Heart left ventricle (tissue), 16 donors: ENCODE data around the gene RELL1. TPM values are rescaled to one million over a fixed set of nuclear protein-coding genes. Genes with fewer than 3 reads are reported as not detected.

Source experiments
- ATAC-seq, 4 donors: fragments of 200-7000 bp; cut with Tn5 transposase; one replicate each; pipeline ENCODE4 v1.9.1; 2020 to 2022; ENCODE audit warnings: moderate library complexity in 4 of 4, mild to moderate bottlenecking in 3 of 4, moderate number of reproducible peaks in 1 of 4
- DNase-seq, 5 donors: peaks; one replicate each; pipeline ENCODE4 v3.0.0-alpha.2; 2020
- H3K27ac ChIP-seq, 12 donors: fragments of 200-600 bp; sonication (generic) in 4 of 12; one replicate each; pipeline versions ENCODE4 v1.5.0 to v1.8.0; 2016 to 2022; ENCODE audit warnings: mild to moderate bottlenecking in 2 of 12
- H3K27me3 ChIP-seq, 9 donors: fragments of 200-600 bp; sonication (generic) in 2 of 9; one replicate each; pipeline versions ENCODE4 v1.5.1 to v1.8.0; 2016 to 2022; ENCODE audit warnings: mild to moderate bottlenecking in 3 of 9
- H3K36me3 ChIP-seq, 9 donors: fragments of 200-600 bp; sonication (generic) in 2 of 9; one replicate each; pipeline versions ENCODE4 v1.5.0 to v1.8.0; 2018 to 2022; ENCODE audit warnings: mild to moderate bottlenecking in 2 of 9
- H3K4me1 ChIP-seq, 12 donors: fragments of 200-600 bp; sonication (generic) in 4 of 12; one replicate each; pipeline versions ENCODE4 v1.5.0 to v1.8.0; 2016 to 2022; ENCODE audit warnings: mild to moderate bottlenecking in 3 of 12
- H3K4me3 ChIP-seq, 12 donors: fragments of 200-600 bp; sonication (generic) in 4 of 12; one replicate each; pipeline versions ENCODE4 v1.5.0 to v1.8.0; 2017 to 2022; ENCODE audit warnings: mild to moderate bottlenecking in 9 of 12, moderate library complexity in 4 of 12
- H3K9me3 ChIP-seq, 12 donors: fragments of 200-600 bp; sonication (generic) in 4 of 12; one replicate each; pipeline versions ENCODE4 v1.5.0 to v1.8.0; 2016 to 2022; ENCODE audit warnings: mild to moderate bottlenecking in 1 of 12
- POLR2A ChIP-seq, 2 donors: fragments of 450-650 bp; IDR thresholded peaks; one replicate each; pipeline ENCODE4 v1.6.1; 2017; ENCODE audit warnings: antibody characterized with exemption in 2 of 2, mild to moderate bottlenecking in 2 of 2, moderate library complexity in 2 of 2
- WGBS, 4 donors: extraction: QIAGEN DNeasy Blood & Tissue Kit in 2 of 4; methylation state at CpG; one replicate each; pipeline versions ENCODE4 v1.1.5 to v1.1.7; 2013 to 2018; 5-methylcytosine and 5-hydroxymethylcytosine counted together
- intact Hi-C, 10 donors: fragments of 100-400 bp; cut with DNase I; formaldehyde crosslinking; loops; one replicate each; pipeline versions ENCODE4 v1.11.1 to v1.14.2; 2022
- polyA plus RNA-seq, 2 donors: library from polyadenylated mRNA; stranded (reverse); fragments of 200-250 nt; gene quantifications; one replicate each; pipeline ENCODE4 v1.2.3, GENCODE V29; 2013
- total RNA-seq, 9 donors: library from RNA; depleted of rRNA in 2 of 9; stranded (reverse); fragments of >200 nt in 2 of 9; fragmentation: NEBNext Ultra II Directional in 3 of 9; extraction: Animal tissue kit (Norgen Biotek cat#: 25700) in 3 of 9; gene quantifications; one replicate each; pipeline versions ENCODE4 v1.1.0 to v1.2.4, GENCODE V29; 2016 to 2023
- TF ChIP-seq, protein P1 (sequence below), 12 donors: fragments of 200-600 bp; sonication (generic) in 4 of 12; IDR thresholded peaks; one replicate each; pipeline versions ENCODE4 v1.5.0 to v1.8.0; 2018 to 2022; ENCODE audit warnings: antibody characterized with exemption in 12 of 12, mild to moderate bottlenecking in 5 of 12
- donor health status: ischemic (EF 13 %, LVEDD 7.1; RV severe dilation, severe dysfunction).
- donor health status: healthy with polysubstance abuse.
- donor health status: DM: no; HTN: yes; CAD: no.
- donor health status: DM: no; HTN: no; CAD: no.
- donor health status: ischemic (EF 25% LVEDD 6.9; RV normal size, moderate dysfunction).
- donor health status: ischemic (EF 25% LVEDD 5.7; RV mildly dilated, moderate dysfunction).
- donor health status: healthy.
- donor health status: DM: yes; HTN: yes; CAD: no.
- donor health status: ischemic (EF 35%, LVEDD 5.7; RV mildly dilated, moderate dysfunction).
- donor health status: nonischemic (EF 11% LVEDD 7.7; RV severe dilation, severe dysfunction).
- donor health status: DM: yes; HTN: yes; CAD: no.
- donor health status: PGD.
- donor health status: ischemic (EF 29% LVEDD 5.4; RV normal size, mild dysfunction).
- donor health status: nonischemic (EF 23%, LVEDD 6.1; RV moderate dilation, normal function).

The RELL1 gene
- total and polyA plus RNA-seq, 11 donors, result 2.0 to 40.2 (median 25.2) TPM

DNA sequence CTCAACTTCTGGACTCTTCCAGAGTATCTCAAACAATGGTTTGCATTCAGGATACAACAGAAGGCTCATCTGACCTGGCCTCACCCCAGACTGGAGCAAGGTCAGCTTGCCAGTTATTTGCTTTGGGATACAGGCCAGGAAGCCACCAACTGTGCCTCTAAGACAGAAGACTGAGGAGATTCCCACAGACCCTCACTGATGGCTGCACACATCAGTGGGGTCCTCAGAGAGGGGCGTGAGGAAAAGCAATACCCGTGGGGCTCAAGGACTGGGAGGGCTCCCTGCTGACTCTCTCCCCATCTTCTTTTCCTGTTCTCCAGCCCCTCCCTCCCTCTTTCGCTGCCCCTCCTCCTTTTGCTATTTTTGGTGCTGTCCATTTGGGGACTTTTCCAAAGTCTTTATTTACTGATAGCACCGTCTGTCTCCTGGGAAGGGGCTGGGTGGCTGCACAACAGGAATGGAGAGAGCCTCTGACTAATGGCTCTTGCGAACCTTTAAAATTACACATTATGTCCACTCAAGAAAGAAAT lies 23.2 kb downstream of the RELL1 start:
- DNase-seq (peak in 4 of 5 donors; percentile 54 to 61 (median 56)), ATAC-seq (peak in 3 of 4 donors; percentile 46 to 58 (median 55))
- 15 to 22% (median 19%) methylated on average over 5 of the region's 5 CpGs for WGBS, 4 donors
- TF ChIP-seq, protein P1, sequence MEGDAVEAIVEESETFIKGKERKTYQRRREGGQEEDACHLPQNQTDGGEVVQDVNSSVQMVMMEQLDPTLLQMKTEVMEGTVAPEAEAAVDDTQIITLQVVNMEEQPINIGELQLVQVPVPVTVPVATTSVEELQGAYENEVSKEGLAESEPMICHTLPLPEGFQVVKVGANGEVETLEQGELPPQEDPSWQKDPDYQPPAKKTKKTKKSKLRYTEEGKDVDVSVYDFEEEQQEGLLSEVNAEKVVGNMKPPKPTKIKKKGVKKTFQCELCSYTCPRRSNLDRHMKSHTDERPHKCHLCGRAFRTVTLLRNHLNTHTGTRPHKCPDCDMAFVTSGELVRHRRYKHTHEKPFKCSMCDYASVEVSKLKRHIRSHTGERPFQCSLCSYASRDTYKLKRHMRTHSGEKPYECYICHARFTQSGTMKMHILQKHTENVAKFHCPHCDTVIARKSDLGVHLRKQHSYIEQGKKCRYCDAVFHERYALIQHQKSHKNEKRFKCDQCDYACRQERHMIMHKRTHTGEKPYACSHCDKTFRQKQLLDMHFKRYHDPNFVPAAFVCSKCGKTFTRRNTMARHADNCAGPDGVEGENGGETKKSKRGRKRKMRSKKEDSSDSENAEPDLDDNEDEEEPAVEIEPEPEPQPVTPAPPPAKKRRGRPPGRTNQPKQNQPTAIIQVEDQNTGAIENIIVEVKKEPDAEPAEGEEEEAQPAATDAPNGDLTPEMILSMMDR (IDR thresholded peaks at IDR 0.05), result no peak
- TF ChIP-seq POLR2A (IDR thresholded peaks at IDR 0.05), result no peak
- intact Hi-C loops, result loop anchor here in 1 of 10 donors (2.0 kb wide), 1 partner anchor 22 kb away; no protein-coding TSS in a partner anchor
- Histone ChIP-seq H3K4me3 (peak overlapping the region in 6 of 12 donors; percentile 4 to 29 (median 22)), H3K9me3 (no peaks in the 10 kb centered on the region), H3K27me3 (no peaks in the 10 kb centered on the region), H3K4me1 (peaks cover 27 to 98% (median 82%) of the 10 kb centered on the region in 12 donors), H3K36me3 (no peaks in the 10 kb centered on the region), H3K27ac (peak overlapping the region; percentile 25 to 83 (median 69))

DNA sequence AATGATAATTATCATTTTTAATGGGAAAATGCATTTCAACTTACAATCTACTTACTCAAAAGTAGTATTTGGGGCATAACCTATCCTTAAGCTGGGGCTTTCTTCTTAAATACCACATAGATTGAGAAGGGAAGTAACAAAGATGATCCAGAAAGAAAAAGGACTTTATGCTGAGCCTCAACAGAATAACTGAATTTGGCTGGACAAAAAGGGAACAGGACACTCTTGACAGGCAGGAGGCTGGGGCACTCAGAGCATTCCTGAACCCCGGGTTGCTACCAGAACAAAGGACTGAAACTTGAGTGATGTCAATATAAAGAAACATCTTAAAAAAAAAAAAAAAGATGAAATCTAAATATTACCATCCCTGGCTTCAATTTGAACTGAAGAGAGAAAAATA lies 23.9 kb downstream of the RELL1 start:
- H3K36me3 ChIP-seq, result no peaks in the 10 kb centered on the region
- 0 to 8% (median 4%) methylated on average over 1 of the region's 1 CpG for WGBS, 4 donors
- peaks cover 26 to 95% (median 77%) of the 10 kb centered on the region in 12 donors for H3K4me1 ChIP-seq
- H3K9me3 ChIP-seq, result peaks cover 0 to 4% (median 0%) of the 10 kb centered on the region in 12 donors
- H3K27me3 ChIP-seq, result no peaks in the 10 kb centered on the region
- TF ChIP-seq, protein P1 (IDR thresholded peaks at IDR 0.05), result no peak
- no peak for TF ChIP-seq POLR2A (IDR thresholded peaks at IDR 0.05)
- intact Hi-C loops, result loop anchor here in 1 of 10 donors (2.0 kb wide), 1 partner anchor 23 kb away; no protein-coding TSS in a partner anchor
- DNase-seq, result no peak
- H3K4me3 ChIP-seq, result no peak overlapping the region
- H3K27ac ChIP-seq, result peak overlapping the region; percentile 25 to 83 (median 69)
- ATAC-seq, result no peak

DNA sequence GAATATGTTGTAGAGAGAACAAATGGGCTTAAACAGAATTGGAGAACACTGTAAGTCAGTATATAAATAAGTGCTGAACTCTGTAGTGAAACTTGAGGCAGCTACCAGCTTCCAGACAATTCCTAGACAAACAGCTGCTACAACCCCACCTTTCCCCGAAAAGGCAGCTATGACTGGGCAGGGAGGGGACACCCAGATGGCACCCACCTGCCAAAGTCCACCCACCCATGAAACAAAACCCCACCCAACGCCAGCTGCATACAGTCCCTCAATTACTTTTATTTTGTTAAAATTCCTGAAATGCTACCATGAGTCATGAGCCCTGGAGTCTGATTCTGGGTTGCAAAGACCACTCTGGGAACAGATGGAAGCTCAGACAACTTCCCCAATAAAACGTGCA lies 24.4 kb downstream of the RELL1 start:
- DNase-seq (no peak), ATAC-seq (peak in 2 of 4 donors; percentile 10 to 30)
- Histone ChIP-seq H3K9me3 (peaks cover 0 to 9% (median 2%) of the 10 kb centered on the region in 12 donors), H3K27ac (peak overlapping the region in 9 of 12 donors; percentile 7 to 83 (median 71)), H3K4me3 (no peak overlapping the region), H3K36me3 (no peaks in the 10 kb centered on the region), H3K27me3 (no peaks in the 10 kb centered on the region), H3K4me1 (peaks cover 21 to 90% (median 72%) of the 10 kb centered on the region in 12 donors)
- intact Hi-C loops, result loop anchor here in 1 of 10 donors (2.0 kb wide), 1 partner anchor 23 kb away; no protein-coding TSS in a partner anchor
- TF ChIP-seq POLR2A (IDR thresholded peaks at IDR 0.05), result no peak
- TF ChIP-seq, protein P1 (IDR thresholded peaks at IDR 0.05), result no peak
- 47 to 68% (median 57%) methylated on average over 3 of the region's 3 CpGs for WGBS, 4 donors

DNA sequence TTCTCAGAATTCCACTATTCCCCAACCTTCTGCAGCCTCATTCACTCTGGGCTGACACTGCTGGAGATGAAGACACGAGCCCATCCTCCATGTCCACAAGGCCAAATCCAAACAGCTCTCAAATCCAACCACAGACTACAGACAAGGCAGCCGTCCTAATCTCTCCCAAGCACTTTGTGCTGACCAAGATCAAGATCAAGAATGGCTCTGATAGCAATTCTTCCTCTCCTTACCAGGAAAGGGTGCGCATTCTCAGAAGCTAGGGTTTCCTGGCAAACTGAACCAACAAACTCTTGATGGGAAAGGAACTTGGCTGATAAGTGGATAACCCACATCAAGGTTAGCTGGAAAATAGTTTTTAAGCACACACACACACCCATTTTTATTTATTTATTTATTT lies 26.5 kb downstream of the RELL1 start:
- no peak for DNase-seq
- H3K27me3 ChIP-seq, result no peaks in the 10 kb centered on the region
- intact Hi-C loops, result no loop called here
- TF ChIP-seq POLR2A (IDR thresholded peaks at IDR 0.05), result no peak
- TF ChIP-seq, protein P1 (IDR thresholded peaks at IDR 0.05), result no peak
- 73 to 82% (median 75%) methylated on average over 3 of the region's 3 CpGs for WGBS, 4 donors
- H3K36me3 ChIP-seq, result peaks cover 0 to 9% (median 0%) of the 10 kb centered on the region in 9 donors
- no peak for ATAC-seq
- peaks cover 11 to 70% (median 51%) of the 10 kb centered on the region in 12 donors for H3K4me1 ChIP-seq
- H3K9me3 ChIP-seq, result peaks cover 0 to 21% (median 11%) of the 10 kb centered on the region in 12 donors
- H3K27ac ChIP-seq, result peak overlapping the region in 2 of 12 donors; percentile 4 to 83
- no peak overlapping the region for H3K4me3 ChIP-seq
